HuH-7.5 (cell line): ENCODE data around the gene LGALS9C.
"Not testable (repeated sequence)": the region's sequence is repeated elsewhere in the genome, so short reads cannot be mapped to it uniquely, and the experiment has no call there.

Experiments used
- DNase-seq: peaks from one replicate; pipeline ENCODE4 v3.0.0; 2011; ENCODE audit warnings: low spot score

Gene LGALS9C

GRCh38 chr17:18478977-18479595 is 2.5 kb downstream of the LGALS9C start:
- DNase-seq, result not testable (repeated sequence)

GRCh38 chr17:18481775-18482174 is 5.2 kb downstream of the LGALS9C start:
- not testable (repeated sequence) for DNase-seq

- DNase-seq, result not testable (repeated sequence)
Measured at GRCh38 chr17:18485936-18486464, 9.4 kb downstream of the LGALS9C start.

GRCh38 chr17:18487633-18488032 is 11.0 kb downstream of the LGALS9C start:
- DNase-seq, result not testable (repeated sequence)

- not testable (repeated sequence) for DNase-seq
Measured at GRCh38 chr17:18488622-18489021, 12.0 kb downstream of the LGALS9C start.

GRCh38 chr17:18490016-18490415 is 13.4 kb downstream of the LGALS9C start:
- not testable (repeated sequence) for DNase-seq

GRCh38 chr17:18492712-18493480 is 16.3 kb downstream of the LGALS9C start:
- DNase-seq, result not testable (repeated sequence)

GRCh38 chr17:18494250-18494768 is 17.7 kb downstream of the LGALS9C start:
- DNase-seq, result not testable (repeated sequence)

GRCh38 chr17:18497044-18497443 is 20.5 kb downstream of the LGALS9C start:
- not testable (repeated sequence) for DNase-seq

GRCh38 chr17:18499100-18499499 is 22.5 kb downstream of the LGALS9C start:
- DNase-seq, result not testable (repeated sequence)

- not testable (repeated sequence) for DNase-seq
Measured at GRCh38 chr17:18499756-18500155, 23.2 kb downstream of the LGALS9C start.

- not testable (repeated sequence) for DNase-seq
Measured at GRCh38 chr17:18500281-18500680, 23.7 kb downstream of the LGALS9C start.

- not testable (repeated sequence) for DNase-seq
Measured at GRCh38 chr17:18500816-18501215, 24.2 kb downstream of the LGALS9C start.

GRCh38 chr17:18503221-18503620 is 26.6 kb downstream of the LGALS9C start:
- not testable (repeated sequence) for DNase-seq

- not testable (repeated sequence) for DNase-seq
Measured at GRCh38 chr17:18507729-18508128, 31.1 kb downstream of the LGALS9C start.

- DNase-seq, result not testable (repeated sequence)
Measured at GRCh38 chr17:18508667-18509066, 32.1 kb downstream of the LGALS9C start.

GRCh38 chr17:18521100-18521499 is 44.5 kb downstream of the LGALS9C start:
- not testable (repeated sequence) for DNase-seq

GRCh38 chr17:18525015-18525414 is 48.4 kb downstream of the LGALS9C start:
- DNase-seq, result not testable (repeated sequence)

GRCh38 chr17:18526168-18526800 is 49.7 kb downstream of the LGALS9C start:
- not testable (repeated sequence) for DNase-seq

- not testable (repeated sequence) for DNase-seq
Measured at GRCh38 chr17:18527354-18527753, 50.8 kb downstream of the LGALS9C start.

GRCh38 chr17:18528435-18528834 is 51.8 kb downstream of the LGALS9C start:
- not testable (repeated sequence) for DNase-seq

- DNase-seq, result not testable (repeated sequence)
Measured at GRCh38 chr17:18528899-18529500, 52.4 kb downstream of the LGALS9C start.
